Gastrocnemius medialis (tissue), 4 donors: Measurements from ENCODE around the gene DNAH3.
"Not testable (repeated sequence)": the region's sequence is repeated elsewhere in the genome, so short reads cannot be mapped to it uniquely, and the experiment has no call there.

Experiments
- POLR2A ChIP-seq, 2 donors: fragments of 450-650 bp; IDR thresholded peaks; one replicate each; pipeline ENCODE4 v1.6.1; 2017; ENCODE audit warnings: antibody characterized with exemption in 2 of 2, mild to moderate bottlenecking in 2 of 2, moderate library complexity in 2 of 2
- TF ChIP-seq, protein P1 (sequence below), 5 experiments: fragments of 450-650 bp in 3 of 5; fragments of 200-600 bp in 2 of 5; sonication (generic) in 2 of 5; IDR thresholded peaks in 4 of 5; conservative IDR thresholded peaks in 1 of 5; 1 replicate in 4 of 5; 2 replicates in 1 of 5; pipeline ENCODE4 v1.5.1; 2016 to 2019; ENCODE audit warnings: antibody characterized with exemption in 5 of 5, mild to moderate bottlenecking in 3 of 5, moderate library complexity in 3 of 5

DNA sequence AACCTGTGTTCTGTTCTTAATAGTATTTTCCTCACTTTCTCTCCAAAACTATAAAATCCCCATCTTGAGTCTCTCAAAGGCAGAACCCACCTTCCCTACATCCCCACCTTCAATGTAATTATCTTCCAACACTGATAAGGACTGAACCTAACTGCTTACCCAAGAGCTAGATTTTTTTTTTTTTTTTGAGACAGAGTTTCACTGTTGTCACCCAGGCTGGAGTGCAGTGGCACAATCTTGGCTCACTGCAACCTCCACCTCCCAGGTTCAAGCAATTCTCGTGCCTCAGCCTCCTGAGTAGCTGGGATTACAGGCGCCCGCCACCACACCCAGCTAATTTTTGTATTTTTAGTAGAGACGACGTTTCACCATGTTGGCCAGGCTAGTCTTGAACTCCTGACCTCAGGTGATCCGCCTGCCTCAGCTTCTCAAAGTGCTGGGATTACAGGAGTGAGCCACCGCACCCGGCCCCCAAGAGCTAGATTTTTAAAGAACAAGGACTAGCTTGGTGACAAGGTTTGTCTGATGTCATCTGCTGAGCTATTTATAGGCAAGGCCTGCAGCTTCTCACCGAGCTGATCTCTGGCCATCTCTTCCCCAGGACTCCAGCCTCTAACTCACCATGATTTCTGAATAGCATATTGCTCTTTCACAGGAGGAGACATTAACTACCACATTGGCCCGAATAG lies 220.8 kb downstream of the DNAH3 start:
- TF ChIP-seq, protein P1, sequence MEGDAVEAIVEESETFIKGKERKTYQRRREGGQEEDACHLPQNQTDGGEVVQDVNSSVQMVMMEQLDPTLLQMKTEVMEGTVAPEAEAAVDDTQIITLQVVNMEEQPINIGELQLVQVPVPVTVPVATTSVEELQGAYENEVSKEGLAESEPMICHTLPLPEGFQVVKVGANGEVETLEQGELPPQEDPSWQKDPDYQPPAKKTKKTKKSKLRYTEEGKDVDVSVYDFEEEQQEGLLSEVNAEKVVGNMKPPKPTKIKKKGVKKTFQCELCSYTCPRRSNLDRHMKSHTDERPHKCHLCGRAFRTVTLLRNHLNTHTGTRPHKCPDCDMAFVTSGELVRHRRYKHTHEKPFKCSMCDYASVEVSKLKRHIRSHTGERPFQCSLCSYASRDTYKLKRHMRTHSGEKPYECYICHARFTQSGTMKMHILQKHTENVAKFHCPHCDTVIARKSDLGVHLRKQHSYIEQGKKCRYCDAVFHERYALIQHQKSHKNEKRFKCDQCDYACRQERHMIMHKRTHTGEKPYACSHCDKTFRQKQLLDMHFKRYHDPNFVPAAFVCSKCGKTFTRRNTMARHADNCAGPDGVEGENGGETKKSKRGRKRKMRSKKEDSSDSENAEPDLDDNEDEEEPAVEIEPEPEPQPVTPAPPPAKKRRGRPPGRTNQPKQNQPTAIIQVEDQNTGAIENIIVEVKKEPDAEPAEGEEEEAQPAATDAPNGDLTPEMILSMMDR (IDR thresholded peaks at IDR 0.05 in 4 of 5, conservative IDR thresholded peaks at IDR 0.05 in 1 of 5) = not testable (repeated sequence)
- not testable (repeated sequence) for TF ChIP-seq POLR2A (IDR thresholded peaks at IDR 0.05)
